Kidney tubule cell (primary cell): Measurements from ENCODE around the gene IRF3.

Experiments
- DNase-seq: peaks from one replicate; pipeline ENCODE4 v3.0.0-alpha.2; 2018; ENCODE audit warnings: low spot score

The IRF3 gene

GRCh38 chr19:49687566-49688316, 22.1 kb upstream of the IRF3 start:
- no peak for DNase-seq

GRCh38 chr19:49687150-49687549, 21.5 kb upstream of the IRF3 start:
- DNase-seq, result no peak

- DNase-seq, result no peak
Measured at GRCh38 chr19:49686503-49687088, 20.9 kb upstream of the IRF3 start.

GRCh38 chr19:49685845-49686332, 20.2 kb upstream of the IRF3 start:
- DNase-seq, result no peak

- DNase-seq, result no peak
Measured at GRCh38 chr19:49684983-49685553, 19.4 kb upstream of the IRF3 start.

- DNase-seq, result no peak
Measured at GRCh38 chr19:49684251-49684982, 18.8 kb upstream of the IRF3 start.

GRCh38 chr19:49683814-49684250, 18.2 kb upstream of the IRF3 start:
- DNase-seq, result no peak

GRCh38 chr19:49682274-49682673, 16.6 kb upstream of the IRF3 start:
- no peak for DNase-seq

- no peak for DNase-seq
Measured at GRCh38 chr19:49681830-49682229, 16.2 kb upstream of the IRF3 start.

- peak; percentile 85 for DNase-seq
Measured at GRCh38 chr19:49680421-49681351, 15.0 kb upstream of the IRF3 start.

GRCh38 chr19:49679771-49680413, 14.2 kb upstream of the IRF3 start:
- DNase-seq, result no peak

- DNase-seq, result no peak
Measured at GRCh38 chr19:49678985-49679770, 13.5 kb upstream of the IRF3 start.

- DNase-seq, result peak; percentile 67
Measured at GRCh38 chr19:49677901-49678674, 12.4 kb upstream of the IRF3 start.

- peak; percentile 41 for DNase-seq
Measured at GRCh38 chr19:49677231-49677900, 11.7 kb upstream of the IRF3 start, which contains the start of gene PRMT1. Gene PRMT1 (plus strand): TSS chr19:49677271. CDS start chr19:49677281, 10 bp downstream.

GRCh38 chr19:49676784-49677230, 11.2 kb upstream of the IRF3 start:
- DNase-seq, result peak; percentile 100

GRCh38 chr19:49676136-49676783, 10.6 kb upstream of the IRF3 start:
- peak; percentile 92 for DNase-seq

GRCh38 chr19:49672131-49672919, 6.7 kb upstream of the IRF3 start:
- peak; percentile 77 for DNase-seq
